Measurements from ENCODE around the gene CNDP2.

Gene CNDP2

DNA sequence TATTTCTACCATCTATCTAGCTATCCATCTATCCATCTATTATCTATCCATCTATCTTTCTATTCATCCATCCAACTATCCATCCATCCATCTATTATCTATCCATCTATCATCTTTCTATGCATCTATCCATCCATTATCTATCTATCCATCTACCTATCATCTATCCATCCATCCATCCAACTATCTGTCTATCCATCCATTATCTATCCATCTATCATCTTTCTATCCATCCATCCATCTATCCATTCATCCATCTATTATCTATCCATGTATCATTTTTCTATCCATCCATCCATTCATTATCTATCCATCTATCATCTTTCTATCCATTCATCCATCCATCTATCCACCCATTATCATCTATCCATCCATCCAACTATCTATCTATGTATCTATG lies 76.9 kb downstream of the CNDP2 start:
- DNase-seq: no peak

Measured in NCI-H524 (cell line).